Cerebellar cortex (tissue), 1 donor: ENCODE measurements around the gene SLC39A1.

ENCODE experiments used
- DNase-seq: peaks from one replicate; pipeline ENCODE4 v3.0.0-alpha.2; 2015; ENCODE audit warnings: low spot score

Gene SLC39A1

DNA sequence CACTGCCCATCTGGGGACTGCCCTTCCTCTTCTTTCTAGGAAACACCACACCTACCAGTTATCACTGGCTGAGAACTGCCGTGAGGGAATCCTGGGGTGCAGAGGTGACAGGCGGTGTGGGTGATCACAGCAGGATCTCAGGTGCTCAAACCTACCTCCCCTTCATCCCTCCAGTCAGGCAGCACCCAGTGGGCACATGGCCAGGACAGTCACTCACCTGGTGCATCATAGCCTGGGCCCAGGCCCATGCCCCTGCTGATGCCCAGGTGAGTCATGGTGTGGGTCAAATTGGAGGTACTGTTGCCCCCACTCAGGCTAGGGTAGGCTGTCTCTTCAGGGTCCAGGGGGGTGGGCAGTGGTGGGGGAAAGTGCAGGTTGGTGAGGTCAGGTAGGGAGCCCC is 11.5 kb downstream of the SLC39A1 start:
- DNase-seq, result no peak

DNA sequence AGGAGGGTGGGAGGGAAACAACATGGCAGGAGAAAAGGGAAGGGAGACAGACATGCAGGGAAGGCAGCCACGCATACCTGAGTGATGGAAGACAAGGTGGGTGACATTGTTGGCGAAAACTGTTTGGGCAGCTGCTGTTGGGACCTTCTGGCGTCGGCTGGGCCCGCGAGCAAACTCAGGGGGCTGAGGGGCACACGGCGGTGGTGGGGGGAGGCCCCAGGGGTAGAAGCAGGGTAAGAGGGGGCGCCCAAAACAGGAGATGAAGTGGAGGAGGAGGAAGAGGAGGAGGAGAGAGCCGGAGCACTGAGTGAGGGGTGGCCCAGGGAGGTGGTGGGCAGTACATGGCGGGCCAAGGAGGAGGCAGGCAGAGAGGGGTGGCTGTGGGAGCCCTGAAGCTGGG is 12.2 kb downstream of the SLC39A1 start:
- DNase-seq, result no peak

DNA sequence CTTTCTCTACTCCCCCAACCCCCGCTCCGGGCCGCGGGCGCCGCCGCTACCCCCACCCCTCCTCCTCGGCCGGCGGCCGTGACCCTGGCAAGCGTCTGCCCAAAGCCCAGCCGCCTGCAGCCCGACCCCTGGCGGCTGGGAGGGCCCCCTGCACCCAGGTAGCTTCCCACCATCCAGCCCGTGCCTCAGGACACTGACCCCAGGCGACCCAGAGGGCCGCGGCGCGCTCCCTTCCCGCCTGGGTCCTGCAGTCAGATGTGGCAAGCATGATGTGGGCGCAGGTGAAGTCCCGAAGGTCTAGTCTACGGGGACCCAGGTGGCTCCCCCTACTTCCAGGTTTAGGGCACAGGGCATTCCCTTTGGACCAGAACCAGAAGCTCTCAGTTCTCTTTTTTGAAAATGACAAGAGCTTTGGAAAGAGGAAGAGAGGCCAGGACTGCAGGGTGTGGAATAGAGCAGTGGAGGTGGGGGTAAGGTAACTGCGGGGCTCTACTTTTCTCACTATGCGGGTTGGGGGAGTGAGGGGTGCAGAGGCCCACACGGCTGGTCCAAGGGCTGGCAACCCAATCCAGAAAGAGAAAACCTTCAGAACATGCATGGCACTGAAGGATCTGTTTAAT is 16.6 kb downstream of the SLC39A1 start, which contains the start of gene DENND4B:
DENND4B (minus strand) TSS at position 97 of the 620 bp plus-strand sequence. CDS start 2,344 bp downstream, outside the sequence.
- peak; percentile 79 for DNase-seq

DNA sequence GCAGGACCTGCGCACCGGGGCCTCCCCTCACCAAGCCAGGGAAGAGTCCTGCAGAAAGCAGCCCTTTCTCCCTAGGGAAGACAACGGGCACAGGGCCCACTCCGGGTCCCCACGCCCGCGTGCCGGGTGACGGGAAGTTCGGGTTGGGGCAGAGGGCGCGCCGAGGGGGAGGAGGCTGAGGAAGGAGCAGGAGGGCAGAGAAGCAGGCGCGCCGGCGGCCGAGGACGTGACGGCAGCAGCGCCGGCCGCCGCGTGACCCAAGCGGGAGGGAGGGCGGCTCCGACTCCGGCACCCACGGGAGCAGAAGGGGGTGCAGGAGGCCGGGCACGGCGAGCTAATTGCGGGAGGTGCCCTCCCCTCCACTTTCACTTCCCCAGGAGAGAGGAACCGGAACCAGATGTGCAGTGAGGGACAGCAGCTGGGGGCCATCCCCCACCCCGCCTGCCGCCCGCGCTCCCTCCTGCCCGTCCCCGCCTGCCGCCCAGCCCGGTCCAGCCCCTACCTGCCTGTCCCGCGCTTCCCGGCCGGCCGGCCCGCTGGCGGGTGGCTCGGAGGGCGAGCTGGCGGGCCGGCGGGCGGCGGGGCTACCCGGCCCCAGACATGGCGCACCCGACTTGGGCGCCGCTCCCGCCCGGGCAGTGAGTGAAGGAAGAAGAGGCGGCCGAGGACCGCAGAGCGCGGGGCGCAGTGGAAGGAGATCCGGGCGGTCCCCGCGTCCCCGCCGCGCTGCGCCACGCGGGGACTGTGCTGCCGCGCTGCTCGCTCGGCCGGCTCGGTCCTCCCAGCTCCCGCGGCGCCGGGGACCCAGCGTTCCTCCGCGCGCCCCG is 17.3 kb downstream of the SLC39A1 start:
- peak; percentile 61 for DNase-seq

DNA sequence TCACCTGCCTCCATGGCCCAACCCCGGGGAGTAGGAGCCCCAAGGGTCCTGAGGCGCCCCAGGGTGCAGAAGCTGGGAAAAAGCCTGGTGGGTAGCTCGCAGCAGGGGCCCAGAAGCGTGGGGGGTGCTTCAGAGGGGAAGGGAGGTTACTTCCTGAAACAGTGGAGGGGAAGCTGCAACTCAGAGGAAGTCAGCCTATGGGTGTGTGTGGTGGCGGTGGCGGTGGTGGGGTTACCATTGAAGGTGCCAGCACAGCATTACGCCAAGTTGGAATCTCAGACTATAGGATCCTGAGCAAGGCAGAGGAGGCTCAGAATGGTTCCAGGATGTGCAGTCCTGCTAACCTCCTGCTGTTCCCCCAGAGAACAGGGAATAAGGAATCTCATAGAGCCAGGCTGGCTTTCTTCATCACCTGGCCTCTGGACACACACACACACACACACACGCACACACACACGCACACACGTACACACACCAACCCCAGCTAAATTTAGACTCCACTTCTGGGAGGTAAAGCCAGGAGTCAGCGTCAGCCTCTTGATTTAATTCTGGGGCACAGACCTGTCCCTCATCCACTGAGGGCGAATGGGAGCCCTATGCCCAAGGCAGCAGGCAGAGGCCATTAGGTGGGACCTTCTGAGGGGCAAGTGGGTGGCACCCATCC is 18.1 kb downstream of the SLC39A1 start:
- no peak for DNase-seq

GRCh38 chr1:153944827-153945117 is 18.6 kb downstream of the SLC39A1 start:
- DNase-seq, result no peak

GRCh38 chr1:153944005-153944826 is 19.1 kb downstream of the SLC39A1 start:
- no peak for DNase-seq

DNA sequence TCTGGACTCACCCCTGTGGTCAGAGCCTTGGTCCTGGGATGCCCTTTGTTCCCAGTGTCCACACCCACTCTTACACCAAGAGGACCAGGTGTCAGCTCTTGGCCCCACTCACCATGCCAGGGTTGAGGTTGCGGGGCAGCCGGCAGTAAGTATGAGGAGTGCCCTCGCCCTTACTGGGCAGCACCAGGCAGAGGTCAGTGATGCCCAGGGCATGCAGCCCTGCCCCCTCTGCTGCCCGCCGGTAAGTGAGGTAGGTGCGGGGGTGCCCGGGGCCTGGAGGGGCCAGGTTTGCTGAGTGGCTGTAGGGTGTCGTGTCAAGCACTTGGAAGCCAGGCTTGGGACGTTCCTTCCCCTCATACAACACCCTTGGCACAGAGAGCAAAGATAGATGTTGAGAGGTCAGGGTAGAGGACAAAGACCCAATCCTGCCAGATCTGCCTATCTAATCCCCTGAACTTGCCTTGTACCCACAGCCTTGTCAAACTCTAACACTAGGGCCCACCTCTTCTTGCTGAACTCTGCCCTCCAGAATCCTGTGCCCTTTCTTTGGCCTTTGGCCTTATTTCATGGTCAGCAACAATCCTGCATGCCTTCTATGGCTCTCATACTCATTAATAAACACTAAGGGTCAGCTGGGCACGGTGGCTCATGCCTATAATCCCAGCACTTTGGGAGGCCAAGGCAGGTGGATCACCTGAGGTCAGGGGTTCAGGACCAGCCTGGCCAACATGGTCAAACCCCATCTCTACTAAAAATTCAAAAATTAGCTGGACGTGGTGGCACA is 20.4 kb downstream of the SLC39A1 start:
- DNase-seq, result no peak

DNA sequence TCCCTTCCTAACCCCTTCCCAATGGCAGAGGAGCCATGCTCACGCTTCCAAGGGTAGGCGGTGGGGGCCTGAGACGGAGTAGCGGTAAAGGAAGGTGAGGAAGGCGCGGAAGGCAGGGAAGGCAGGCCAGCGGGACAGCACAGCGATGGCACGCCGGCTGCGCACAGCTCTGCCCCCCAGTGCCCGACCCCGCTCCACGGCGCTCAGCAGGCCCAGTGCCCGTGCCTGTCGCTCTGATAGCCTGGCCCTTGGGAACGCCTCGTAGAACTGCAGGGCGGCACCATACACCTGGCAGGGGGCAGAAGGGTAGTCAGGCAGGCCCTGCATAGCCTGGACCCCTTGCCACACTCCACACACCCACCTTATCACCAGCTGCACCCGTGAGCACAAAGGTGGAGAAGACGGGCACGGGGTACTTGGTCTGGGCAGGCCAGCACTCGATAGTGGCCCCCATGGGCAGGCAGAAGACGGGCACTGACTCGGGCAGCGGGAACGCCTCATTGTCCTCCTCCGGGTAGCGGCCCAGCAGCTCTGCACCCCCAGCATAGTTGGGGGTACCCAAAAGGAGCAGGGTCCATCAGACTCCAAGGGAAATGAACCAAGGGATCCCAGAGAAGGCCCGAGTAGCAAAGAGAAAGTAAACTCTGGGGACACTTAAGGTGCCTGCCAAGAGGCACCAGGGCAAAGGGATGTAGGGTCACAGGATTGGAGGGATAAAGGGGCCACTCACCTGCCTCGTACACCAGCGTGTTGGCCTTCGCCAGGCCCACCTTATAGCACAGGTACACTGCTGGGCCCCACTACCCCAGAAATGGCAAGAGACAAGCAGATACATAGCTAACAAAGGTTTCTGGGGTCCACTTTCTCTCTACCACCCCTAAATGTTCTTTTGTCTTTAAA is 21.3 kb downstream of the SLC39A1 start:
- DNase-seq, result no peak

DNA sequence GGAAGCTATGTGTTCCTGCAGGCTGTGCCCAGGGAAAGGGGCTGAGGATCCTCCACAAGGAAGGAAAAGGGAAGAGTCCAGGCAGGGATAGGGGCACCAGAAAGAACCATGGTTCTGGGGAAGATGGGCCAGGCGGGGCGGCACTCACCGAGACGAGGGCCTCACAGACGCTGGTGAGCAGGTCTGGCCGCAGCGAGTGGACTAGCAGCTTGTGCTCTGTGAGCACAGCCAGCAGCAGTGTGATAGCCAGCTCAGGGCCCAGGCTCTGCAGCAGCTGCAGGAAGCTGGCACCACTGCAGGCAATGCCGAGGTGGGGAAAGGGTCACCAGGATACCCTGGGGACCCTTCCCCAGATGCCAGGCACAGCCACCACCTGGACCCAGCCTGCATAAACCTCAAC is 22.6 kb downstream of the SLC39A1 start:
- DNase-seq, result no peak

- DNase-seq, result no peak
Observed at GRCh38 chr1:153939476-153939875, 23.9 kb downstream of the SLC39A1 start.

DNA sequence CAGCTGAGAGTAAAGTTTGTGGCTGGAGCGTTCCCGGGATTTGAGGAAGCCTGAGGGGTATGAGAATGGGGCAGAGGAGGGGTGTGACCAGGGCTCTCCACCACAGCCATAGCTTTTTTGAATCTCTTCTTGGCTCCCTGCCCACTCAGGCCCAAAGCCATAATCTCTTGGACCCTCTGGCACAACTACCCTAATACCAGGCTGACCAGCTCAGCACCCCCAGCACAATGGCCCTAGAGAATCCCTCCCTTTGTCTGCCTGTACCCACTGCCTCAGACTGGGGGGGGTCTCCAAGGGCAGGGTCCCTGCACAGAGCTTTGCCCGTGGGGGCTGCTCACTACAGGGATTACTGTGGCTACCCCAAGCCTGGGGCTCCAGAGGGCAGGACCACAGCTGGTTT is 24.3 kb downstream of the SLC39A1 start:
- DNase-seq, result no peak

DNA sequence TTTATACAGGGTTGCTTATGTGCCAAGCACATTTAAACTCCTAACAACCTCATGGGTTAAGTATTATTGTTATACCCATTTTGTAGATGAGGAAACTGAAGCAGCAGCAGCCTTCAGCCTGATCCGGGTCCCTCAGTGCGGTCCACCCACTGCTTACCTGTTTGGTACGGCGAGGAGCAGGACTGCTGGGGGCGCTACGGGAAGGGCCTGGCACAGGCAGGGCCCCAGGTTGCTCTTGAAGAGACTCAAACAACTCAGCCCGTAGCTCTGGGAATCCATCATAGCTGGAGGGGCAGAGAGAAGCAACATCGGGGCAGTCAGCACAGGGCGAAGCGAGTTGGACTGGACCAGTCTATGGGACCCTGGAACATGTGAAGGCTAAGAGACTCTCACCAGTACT is 26.0 kb downstream of the SLC39A1 start:
- no peak for DNase-seq

- DNase-seq, result peak; percentile 56
Observed at GRCh38 chr1:153936011-153936802, 27.1 kb downstream of the SLC39A1 start.

GRCh38 chr1:153934746-153935145 is 28.6 kb downstream of the SLC39A1 start:
- DNase-seq, result no peak

GRCh38 chr1:153933955-153934354 is 29.4 kb downstream of the SLC39A1 start:
- no peak for DNase-seq

DNA sequence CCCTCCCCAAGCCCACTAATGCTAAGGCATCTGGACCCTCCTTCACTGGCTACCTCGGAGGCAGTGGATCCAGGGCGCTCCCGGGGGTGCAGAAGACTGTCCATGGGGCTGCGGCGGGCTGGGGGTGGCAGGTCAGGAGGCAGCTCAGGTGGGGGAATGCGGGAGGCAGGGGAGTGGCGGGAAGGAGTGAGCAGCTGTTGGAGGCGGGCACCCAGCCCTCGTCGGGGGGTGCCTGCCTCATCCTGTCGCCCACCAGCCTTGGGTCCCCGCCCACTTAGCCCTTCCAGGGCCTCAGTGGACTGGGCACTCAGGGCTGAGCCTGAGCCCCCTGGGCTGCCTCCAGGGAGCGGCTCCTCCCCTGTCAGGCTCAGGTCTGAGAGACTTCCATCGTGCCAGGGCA is 29.9 kb downstream of the SLC39A1 start:
- DNase-seq, result no peak

DNA sequence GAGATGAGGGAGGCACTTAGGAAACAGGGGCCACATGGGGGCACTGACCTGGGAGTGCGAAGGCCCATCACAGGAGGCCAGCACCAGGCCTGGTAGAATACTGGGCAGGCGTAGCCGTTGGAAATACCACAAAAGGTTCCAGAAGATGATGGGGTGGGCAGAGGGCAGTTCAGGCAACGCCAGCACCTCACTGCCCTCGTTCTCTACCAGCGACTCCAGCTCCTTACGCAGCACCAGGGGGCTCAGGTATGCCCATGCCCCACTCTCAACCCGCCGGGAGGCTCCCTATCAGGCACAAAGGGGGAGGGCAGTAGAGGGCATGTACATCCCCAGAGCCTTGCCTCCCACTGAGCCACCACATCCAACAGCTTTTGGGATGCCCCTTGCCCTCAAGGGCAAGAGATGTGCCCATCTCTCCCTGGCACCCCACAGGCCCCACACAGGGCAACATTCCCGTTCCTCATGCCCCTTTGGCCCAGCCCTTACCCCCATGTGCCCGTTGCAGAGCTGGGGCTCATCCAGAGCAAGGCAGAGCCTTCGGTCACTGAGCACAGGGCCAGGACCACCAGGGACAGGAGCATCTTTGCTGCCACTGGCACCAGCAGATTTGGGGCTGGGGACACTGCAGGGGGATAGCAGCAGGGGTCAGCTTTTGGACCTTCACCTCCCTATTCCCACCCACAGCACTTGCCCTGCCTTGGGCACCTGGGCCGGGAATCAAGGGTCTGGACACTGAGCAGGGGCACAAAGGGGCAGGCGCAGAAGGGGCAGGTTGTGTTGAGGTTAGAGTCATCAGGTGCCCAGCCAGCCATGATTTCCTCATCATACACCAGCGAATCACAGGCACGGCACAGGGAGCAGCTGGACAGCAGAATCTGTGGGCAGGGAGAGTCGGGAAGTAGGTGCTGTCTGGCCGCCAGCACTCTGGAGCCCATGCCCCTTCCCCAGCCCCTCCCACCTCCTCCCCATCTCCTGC is 30.9 kb downstream of the SLC39A1 start:
- DNase-seq, result no peak
